ENCODE results near the gene ASCL2. TPM values are rescaled to one million over a fixed set of nuclear protein-coding genes. Genes with fewer than 3 reads are reported as not detected.
A peak's percentile ranks its signal among the peaks of the same experiment; 100 is the strongest.
"Not testable (repeated sequence)": the region's sequence is repeated elsewhere in the genome, so short reads cannot be mapped to it uniquely, and the experiment has no call there.

The ASCL2 gene
- total RNA-seq, 2 donors from 2014 or later = 0.38 to 1.7 TPM

- no peaks in the 10 kb centered on the region for H3K9me3 Mint-ChIP-seq
- no peak for DNase-seq
- peaks cover 29% of the 10 kb centered on the region for H3K4me1 Mint-ChIP-seq (ENCODE audit: low read depth)
- H3K27me3 Mint-ChIP-seq (ENCODE audit: low read depth) = no peaks in the 10 kb centered on the region
- no peak overlapping the region for H3K4me3 Mint-ChIP-seq
- no peak overlapping the region for H3K27ac Mint-ChIP-seq
- peaks cover 0 to 2% of the 10 kb centered on the region in 2 donors for H3K36me3 Mint-ChIP-seq (ENCODE audit: insufficient read depth in 2 of 2)
- ATAC-seq (replicated peaks in 1 of 2) = no peak
Measured at GRCh38 chr11:2297623-2298030, 27.2 kb upstream of the ASCL2 start.

- no peaks in the 10 kb centered on the region for H3K9me3 Mint-ChIP-seq
- H3K27me3 Mint-ChIP-seq (ENCODE audit: low read depth) = no peaks in the 10 kb centered on the region
- H3K27ac Mint-ChIP-seq = no peak overlapping the region
- H3K4me3 Mint-ChIP-seq = no peak overlapping the region
- DNase-seq (no peak), ATAC-seq (replicated peaks in 1 of 2) (no peak)
- H3K36me3 Mint-ChIP-seq (ENCODE audit: insufficient read depth in 2 of 2) = peaks cover 0 to 2% of the 10 kb centered on the region in 2 donors
- H3K4me1 Mint-ChIP-seq (ENCODE audit: low read depth) = peaks cover 27% of the 10 kb centered on the region
Measured at GRCh38 chr11:2296913-2297622, 26.7 kb upstream of the ASCL2 start.

- Mint-ChIP-seq H3K27ac (no peak overlapping the region), H3K9me3 (no peaks in the 10 kb centered on the region), H3K36me3 (ENCODE audit: insufficient read depth in 2 of 2) (no peaks in the 10 kb centered on the region), H3K4me1 (ENCODE audit: low read depth) (peaks cover 27% of the 10 kb centered on the region), H3K4me3 (no peak overlapping the region), H3K27me3 (ENCODE audit: low read depth) (no peaks in the 10 kb centered on the region)
- ATAC-seq (replicated peaks in 1 of 2) = no peak
- DNase-seq = no peak
Measured at GRCh38 chr11:2295971-2296912, 25.9 kb upstream of the ASCL2 start.

GRCh38 chr11:2294926-2295290, 24.5 kb upstream of the ASCL2 start:
- Mint-ChIP-seq H3K4me1 (ENCODE audit: low read depth) (peaks cover 22% of the 10 kb centered on the region), H3K27me3 (ENCODE audit: low read depth) (no peaks in the 10 kb centered on the region), H3K9me3 (no peaks in the 10 kb centered on the region), H3K36me3 (ENCODE audit: insufficient read depth in 2 of 2) (no peaks in the 10 kb centered on the region), H3K4me3 (no peak overlapping the region), H3K27ac (no peak overlapping the region)
- DNase-seq = no peak
- ATAC-seq (replicated peaks in 1 of 2) = no peak

GRCh38 chr11:2293984-2294925, 23.9 kb upstream of the ASCL2 start:
- no peaks in the 10 kb centered on the region for H3K9me3 Mint-ChIP-seq
- H3K36me3 Mint-ChIP-seq (ENCODE audit: insufficient read depth in 2 of 2) = no peaks in the 10 kb centered on the region
- no peak overlapping the region for H3K27ac Mint-ChIP-seq
- no peak overlapping the region for H3K4me3 Mint-ChIP-seq
- DNase-seq (no peak), ATAC-seq (replicated peaks in 1 of 2) (no peak)
- no peaks in the 10 kb centered on the region for H3K27me3 Mint-ChIP-seq (ENCODE audit: low read depth)
- H3K4me1 Mint-ChIP-seq (ENCODE audit: low read depth) = peaks cover 16% of the 10 kb centered on the region

- H3K9me3 Mint-ChIP-seq = no peaks in the 10 kb centered on the region
- H3K4me3 Mint-ChIP-seq = no peak overlapping the region
- H3K27ac Mint-ChIP-seq = no peak overlapping the region
- ATAC-seq (replicated peaks in 1 of 2) (no peak), DNase-seq (no peak)
- no peaks in the 10 kb centered on the region for H3K36me3 Mint-ChIP-seq (ENCODE audit: insufficient read depth in 2 of 2)
- H3K27me3 Mint-ChIP-seq (ENCODE audit: low read depth) = no peaks in the 10 kb centered on the region
- H3K4me1 Mint-ChIP-seq (ENCODE audit: low read depth) = peaks cover 15% of the 10 kb centered on the region
Measured at GRCh38 chr11:2293531-2293971, 23.2 kb upstream of the ASCL2 start.

GRCh38 chr11:2290351-2290841, 20.0 kb upstream of the ASCL2 start:
- DNase-seq = no peak
- ATAC-seq (replicated peaks in 1 of 2) = no peak
- Mint-ChIP-seq H3K27me3 (ENCODE audit: low read depth) (no peaks in the 10 kb centered on the region), H3K36me3 (ENCODE audit: insufficient read depth in 2 of 2) (no peaks in the 10 kb centered on the region), H3K4me3 (no peak overlapping the region), H3K4me1 (ENCODE audit: low read depth) (peaks cover 25% of the 10 kb centered on the region), H3K9me3 (no peaks in the 10 kb centered on the region), H3K27ac (no peak overlapping the region)

- no peak overlapping the region for H3K4me3 Mint-ChIP-seq
- DNase-seq = no peak
- H3K4me1 Mint-ChIP-seq (ENCODE audit: low read depth) = peaks cover 20% of the 10 kb centered on the region
- ATAC-seq (replicated peaks in 1 of 2) = no peak
- no peaks in the 10 kb centered on the region for H3K36me3 Mint-ChIP-seq (ENCODE audit: insufficient read depth in 2 of 2)
- no peaks in the 10 kb centered on the region for H3K9me3 Mint-ChIP-seq
- no peak overlapping the region for H3K27ac Mint-ChIP-seq
- no peaks in the 10 kb centered on the region for H3K27me3 Mint-ChIP-seq (ENCODE audit: low read depth)
Measured at GRCh38 chr11:2289859-2290258, 19.5 kb upstream of the ASCL2 start.

- Mint-ChIP-seq H3K4me3 (no peak overlapping the region), H3K27me3 (ENCODE audit: low read depth) (no peaks in the 10 kb centered on the region), H3K36me3 (ENCODE audit: insufficient read depth in 2 of 2) (no peaks in the 10 kb centered on the region), H3K9me3 (no peaks in the 10 kb centered on the region), H3K4me1 (ENCODE audit: low read depth) (peaks cover 15% of the 10 kb centered on the region), H3K27ac (no peak overlapping the region)
- no peak for DNase-seq
- no peak for ATAC-seq (replicated peaks in 1 of 2)
Measured at GRCh38 chr11:2289350-2289749, 19.0 kb upstream of the ASCL2 start.

GRCh38 chr11:2287091-2287490, 16.7 kb upstream of the ASCL2 start:
- DNase-seq = no peak
- peaks cover 1 to 2% of the 10 kb centered on the region in 2 donors for H3K9me3 Mint-ChIP-seq
- H3K4me3 Mint-ChIP-seq = peak overlapping the region in 1 of 2 donors; percentile 43

GRCh38 chr11:2286350-2286749, 16.0 kb upstream of the ASCL2 start:
- ATAC-seq (replicated peaks in 1 of 2); H3K36me3 Mint-ChIP-seq (ENCODE audit: insufficient read depth in 2 of 2); H3K4me3 Mint-ChIP-seq; DNase-seq; H3K9me3 Mint-ChIP-seq; H3K27ac Mint-ChIP-seq; H3K27me3 Mint-ChIP-seq (ENCODE audit: low read depth): not testable (repeated sequence)
- H3K4me1 Mint-ChIP-seq (ENCODE audit: low read depth) = peaks cover 10% of the 10 kb centered on the region

More at GRCh38 chr11:2287091-2287490, 16.7 kb upstream of the ASCL2 start:
- Mint-ChIP-seq H3K27me3 (ENCODE audit: low read depth) (no peaks in the 10 kb centered on the region), H3K27ac (peak overlapping the region; percentile 35), H3K36me3 (ENCODE audit: insufficient read depth in 2 of 2) (no peaks in the 10 kb centered on the region), H3K4me1 (ENCODE audit: low read depth) (peaks cover 10% of the 10 kb centered on the region)
- peak in 1 of 2 donors; percentile 41 for ATAC-seq (replicated peaks in 1 of 2)

GRCh38 chr11:2280208-2280607, 9.8 kb upstream of the ASCL2 start:
- H3K9me3 Mint-ChIP-seq = peaks cover 6 to 8% of the 10 kb centered on the region in 2 donors
- DNase-seq (no peak), ATAC-seq (replicated peaks in 1 of 2) (no peak)
- H3K27me3 Mint-ChIP-seq (ENCODE audit: low read depth) = peaks cover 10% of the 10 kb centered on the region
- H3K36me3 Mint-ChIP-seq (ENCODE audit: insufficient read depth in 2 of 2) = peaks cover 4 to 5% of the 10 kb centered on the region in 2 donors
- no peaks in the 10 kb centered on the region for H3K4me1 Mint-ChIP-seq (ENCODE audit: low read depth)
- no peak overlapping the region for H3K27ac Mint-ChIP-seq
- no peak overlapping the region for H3K4me3 Mint-ChIP-seq
